Measurements from ENCODE around the gene ZNF385A. TPM values are rescaled to one million over a fixed set of nuclear protein-coding genes. Genes with fewer than 3 reads are reported as not detected.

ZNF385A gene
- total RNA-seq, 1 experiment from 2014 or later = 0.24 TPM

- no peak for DNase-seq (ENCODE audit: low read depth)
These were observed 9.3 kb downstream of the ZNF385A start for GRCh38 chr12:54375259-54375579.

GRCh38 chr12:54374562-54375258 lies 9.8 kb downstream of the ZNF385A start:
- DNase-seq (ENCODE audit: low read depth) = no peak

DNA sequence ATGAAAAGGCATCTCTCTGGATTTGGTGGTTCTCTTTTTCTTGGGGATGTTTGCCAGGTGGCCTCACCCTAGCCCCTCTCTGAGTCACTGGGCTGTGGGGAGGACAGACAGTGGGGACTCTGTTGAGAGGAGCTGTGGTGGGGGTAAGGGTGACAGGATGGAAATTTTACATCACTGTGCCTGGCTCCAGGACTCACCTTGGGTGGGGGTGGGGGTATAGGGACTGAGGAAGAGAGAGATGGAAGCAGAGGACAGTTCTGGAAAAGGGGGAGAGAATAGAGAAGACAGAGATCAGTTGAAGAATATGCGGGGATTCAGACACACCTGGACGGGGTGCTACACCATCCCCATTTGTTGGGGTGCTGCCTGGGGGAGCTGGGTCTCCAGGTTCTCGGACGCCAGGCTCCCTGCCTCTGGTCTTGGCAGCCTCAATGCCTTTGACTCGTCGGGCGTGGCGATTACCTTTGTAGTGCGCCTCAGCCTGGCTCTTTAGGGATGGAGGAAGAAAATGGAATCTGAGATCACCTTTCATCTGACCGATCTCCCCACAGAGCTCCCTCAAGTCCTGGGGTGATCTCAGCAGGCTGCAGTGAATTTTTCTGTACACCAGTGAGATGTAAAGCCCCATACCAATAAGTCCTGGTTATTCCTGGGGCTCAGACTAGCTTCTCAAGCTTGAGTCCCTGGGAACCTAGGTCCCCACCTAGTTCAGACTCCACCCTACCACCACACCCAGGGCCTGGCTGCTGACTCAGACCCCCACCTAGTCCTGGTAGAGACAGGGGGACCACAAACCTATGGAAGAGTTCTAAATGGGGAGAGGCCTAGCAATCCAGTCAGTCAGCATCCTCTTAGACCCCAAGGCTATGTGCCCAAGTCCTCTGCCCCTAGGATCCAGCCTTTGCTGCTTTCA lies 10.6 kb downstream of the ZNF385A start:
- DNase-seq (ENCODE audit: low read depth) = peak; percentile 30

- no peak for DNase-seq (ENCODE audit: low read depth)
These were observed 12.3 kb downstream of the ZNF385A start for GRCh38 chr12:54372113-54372806.

GRCh38 chr12:54371328-54372112 lies 13.0 kb downstream of the ZNF385A start:
- peak; percentile 23 for DNase-seq (ENCODE audit: low read depth)

- peak; percentile 82 for DNase-seq (ENCODE audit: low read depth)
These were observed 14.3 kb downstream of the ZNF385A start for GRCh38 chr12:54370171-54370730.

DNA sequence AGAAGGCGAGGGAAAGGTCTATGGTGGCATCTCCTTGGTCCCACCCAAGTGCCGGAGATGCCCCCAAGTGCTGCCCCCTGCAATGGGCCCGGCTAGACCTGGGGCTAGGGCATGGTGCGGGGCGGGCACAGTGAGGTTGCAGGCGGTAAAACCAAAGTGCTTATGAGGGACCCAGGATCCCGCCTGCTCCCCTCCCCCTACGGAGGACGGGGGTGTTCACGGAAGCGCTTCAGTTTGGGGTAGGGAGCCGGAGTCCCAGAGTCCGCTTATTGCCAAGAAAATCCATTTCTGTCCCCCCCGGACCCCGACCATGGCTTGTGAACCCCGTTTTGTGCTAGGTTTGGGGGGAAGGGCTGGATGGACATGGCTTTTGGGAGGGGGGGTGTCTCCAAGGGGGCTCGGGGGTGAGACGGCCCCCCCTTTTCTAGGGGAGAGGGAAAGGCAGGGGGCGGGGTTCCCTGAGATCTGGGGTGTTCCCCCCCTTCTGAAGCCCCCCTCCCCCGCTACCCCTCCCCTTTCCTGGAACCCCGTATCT lies 14.9 kb downstream of the ZNF385A start:
- no peak for DNase-seq (ENCODE audit: low read depth)

DNA sequence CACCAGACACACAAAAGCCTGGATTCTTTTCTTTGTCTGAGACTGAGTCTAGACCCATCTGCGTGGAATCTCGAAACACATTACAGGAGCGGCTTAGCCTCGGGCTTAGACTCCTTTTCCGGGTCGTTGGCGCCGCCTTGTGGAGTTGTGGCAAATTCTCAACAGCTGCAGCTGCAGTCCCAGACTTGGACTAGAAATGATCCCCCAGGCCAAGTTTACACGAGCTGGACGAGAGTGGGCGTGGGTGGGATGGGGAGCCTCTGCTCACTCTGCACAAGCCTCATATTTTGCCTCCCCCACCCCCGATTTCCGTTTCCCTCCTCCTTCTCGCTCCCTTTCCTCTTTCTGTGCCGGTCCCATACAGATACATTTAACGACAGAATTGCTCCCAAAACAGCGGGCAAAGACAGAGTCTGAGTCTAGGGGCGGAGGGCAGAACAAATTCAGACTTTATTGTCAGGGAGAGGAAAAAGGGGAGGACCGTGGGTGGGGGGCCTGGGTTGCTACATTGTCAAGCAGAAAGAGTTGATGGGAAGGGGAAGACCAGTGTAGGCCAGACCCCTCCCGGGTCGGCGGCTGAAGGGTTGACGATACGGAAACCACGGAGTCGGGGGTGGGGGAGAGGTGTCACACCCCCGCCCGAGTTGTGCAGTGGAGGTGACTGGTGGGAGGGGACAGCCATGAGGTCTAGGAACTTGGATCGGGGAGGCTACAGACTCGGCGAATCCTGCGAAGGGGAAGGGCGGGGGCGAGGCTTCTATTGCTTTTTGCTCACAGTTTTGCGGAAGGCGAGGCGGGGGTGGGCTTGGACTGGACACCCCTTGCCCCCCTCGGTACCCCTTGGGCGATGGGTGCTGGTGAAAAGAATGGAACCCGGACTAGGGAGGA lies 15.6 kb downstream of the ZNF385A start:
- peak; percentile 80 for DNase-seq (ENCODE audit: low read depth)

- DNase-seq (ENCODE audit: low read depth) = no peak
These were observed 16.4 kb downstream of the ZNF385A start for GRCh38 chr12:54368025-54368708.

DNA sequence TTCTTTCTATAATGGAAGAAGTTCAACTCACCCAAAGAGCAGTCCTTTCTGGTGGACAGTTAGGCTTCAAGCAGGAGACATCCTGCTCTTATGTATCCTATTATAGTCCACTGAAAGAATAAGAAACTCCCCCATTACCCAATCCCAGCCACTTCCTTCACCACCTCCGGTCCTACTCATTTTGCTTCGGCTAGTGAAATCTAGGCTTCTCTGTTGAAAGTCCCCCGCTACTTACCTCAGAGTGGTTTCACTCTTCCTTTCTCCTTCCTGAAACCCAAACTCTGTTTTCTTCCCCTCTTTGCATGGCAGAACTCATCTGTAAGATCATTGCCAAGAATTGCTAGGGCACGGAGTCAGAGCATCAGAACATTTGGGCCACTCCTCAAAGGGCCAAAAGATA lies 20.1 kb downstream of the ZNF385A start, which contains the start of gene GPR84:
Gene GPR84, minus strand, starts transcription at position 74 of the 400 bp plus-strand sequence. CDS start 635 bp downstream, outside the sequence.
- peak; percentile 32 for DNase-seq (ENCODE audit: low read depth)

GRCh38 chr12:54363618-54364017 lies 20.9 kb downstream of the ZNF385A start:
- DNase-seq (ENCODE audit: low read depth) = no peak

DNA sequence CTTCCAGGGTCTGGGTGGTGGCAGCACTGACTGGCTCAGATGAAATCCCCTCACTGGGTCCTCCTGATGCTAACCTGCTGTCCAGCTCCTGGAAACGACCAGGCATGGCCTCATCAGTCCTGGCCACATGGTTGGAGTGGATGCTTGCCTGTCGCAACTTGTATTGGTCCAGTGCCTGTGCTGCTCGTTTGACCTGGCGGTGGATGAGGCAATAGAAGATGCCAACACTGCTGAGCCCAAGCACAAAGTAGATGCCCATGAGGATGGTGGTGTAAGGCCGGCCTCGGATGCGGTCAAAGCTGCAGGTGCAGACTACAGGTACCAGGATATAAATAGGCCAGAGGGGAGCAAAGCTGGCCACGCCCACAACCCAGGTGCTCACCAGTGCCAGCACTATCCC lies 21.5 kb downstream of the ZNF385A start:
- no peak for DNase-seq (ENCODE audit: low read depth)

- DNase-seq (ENCODE audit: low read depth) = peak; percentile 73
These were observed 23.6 kb downstream of the ZNF385A start for GRCh38 chr12:54360717-54361456.

GRCh38 chr12:54359762-54360351 lies 24.7 kb downstream of the ZNF385A start:
- DNase-seq (ENCODE audit: low read depth) = no peak

GRCh38 chr12:54358945-54359761 lies 25.4 kb downstream of the ZNF385A start:
- DNase-seq (ENCODE audit: low read depth) = peak; percentile 99

- peak; percentile 63 for DNase-seq (ENCODE audit: low read depth)
These were observed 26.2 kb downstream of the ZNF385A start for GRCh38 chr12:54358191-54358944.
